OCI-LY7 (cell line): Measurements from ENCODE around the gene FOXP3. TPM values are rescaled to one million over a fixed set of nuclear protein-coding genes. Genes with fewer than 3 reads are reported as not detected.

Source experiments
- BruUV-seq: library from RNA; stranded (reverse); fragments of 400-500 nt; replicated peaks from 2 replicates; lab custom pipeline; 2021; lab: Mats Ljungman, UMichigan
- CTCF ChIA-PET: fragments of 300-600 bp; sonication (Branson Sonifier 250); formaldehyde crosslinking; loops from one replicate; lab custom pipeline; 2022; ENCODE audit warnings: antibody characterized with exemption; ENCODE audit not compliant: unreplicated experiment; lab: Charles Lee
- POLR2A ChIA-PET: fragments of 300-600 bp; sonication (Branson Sonifier 250); formaldehyde crosslinking; loops from one replicate; lab custom pipeline; 2022; ENCODE audit warnings: antibody characterized with exemption; lab: Charles Lee
- DNase-seq: peaks from one replicate; pipeline ENCODE4 v3.0.0-alpha.2; 2015; ENCODE audit warnings: low spot score
- H2AFZ ChIP-seq: fragments of 200-600 bp; sonication (generic), shearing (Covaris generic); 2 replicates; pipeline ENCODE4 v1.6.1; 2014; ENCODE audit warnings: mild to moderate bottlenecking, antibody characterized with exemption, low read length, moderate library complexity
- H3K27ac ChIP-seq: fragments of 200-600 bp; sonication (generic); 2 replicates; pipeline ENCODE4 v1.5.1; 2014; ENCODE audit warnings: mixed run types, low read depth, mild to moderate bottlenecking, moderate library complexity, low read length, inconsistent platforms; ENCODE audit not compliant: poor library complexity, severe bottlenecking
- H3K36me3 ChIP-seq: fragments of 200-600 bp; sonication (generic); 2 replicates; pipeline ENCODE4 v1.6.1; 2014; ENCODE audit warnings: mild to moderate bottlenecking, antibody characterized with exemption, low read length, moderate library complexity, mixed read lengths; ENCODE audit not compliant: insufficient read depth
- H3K4me1 ChIP-seq: fragments of 200-600 bp; sonication (generic); 2 replicates; pipeline ENCODE4 v1.5.1; 2014; ENCODE audit warnings: mild to moderate bottlenecking, low read length; ENCODE audit not compliant: insufficient read depth, poor library complexity, severe bottlenecking
- H3K4me2 ChIP-seq: fragments of 200-600 bp; sonication (generic); 2 replicates; pipeline ENCODE4 v1.6.1; 2014; ENCODE audit warnings: mild to moderate bottlenecking, low read length
- H3K4me3 ChIP-seq: fragments of 200-600 bp; sonication (generic); 2 replicates; pipeline ENCODE4 v1.5.1; 2014; ENCODE audit warnings: mild to moderate bottlenecking, low read depth, low read length; ENCODE audit not compliant: poor library complexity, severe bottlenecking
- H3K79me2 ChIP-seq: fragments of 200-600 bp; sonication (generic); 2 replicates; pipeline ENCODE4 v1.6.1; 2016; ENCODE audit warnings: low read depth, mild to moderate bottlenecking, low read length, moderate library complexity, mixed read lengths; ENCODE audit not compliant: insufficient read depth
- H3K9me2 ChIP-seq: fragments of 200-600 bp; sonication (generic); 2 replicates; pipeline ENCODE4 v1.6.1; 2016; ENCODE audit warnings: mild to moderate bottlenecking, low read length, mixed read lengths; ENCODE audit not compliant: insufficient read depth
- H3K9me3 ChIP-seq: fragments of 200-600 bp; sonication (generic); 2 replicates; pipeline ENCODE4 v1.6.1; 2014; ENCODE audit warnings: mild to moderate bottlenecking, mixed run types, low read length, mixed read lengths
- H4K20me1 ChIP-seq: fragments of 200-600 bp; sonication (generic); 2 replicates; pipeline ENCODE4 v1.6.1; 2014; ENCODE audit warnings: mild to moderate bottlenecking, antibody characterized with exemption, low read length, moderate library complexity, mixed read lengths; ENCODE audit not compliant: insufficient read depth
- CTCF ChIP-seq: fragments of 200-600 bp; sonication (generic); conservative IDR thresholded peaks from 2 replicates; pipeline ENCODE4 v1.5.1; 2014; ENCODE audit warnings: mild to moderate bottlenecking, antibody characterized with exemption, low read length, moderate library complexity, mixed read lengths
- EZH2phosphoT487 ChIP-seq: fragments of 200-600 bp; sonication (generic); IDR thresholded peaks from 2 replicates; pipeline ENCODE4 v1.6.1; 2018; ENCODE audit warnings: low read depth, borderline replicate concordance, mild to moderate bottlenecking, mixed run types, antibody characterized with exemption, low read length, moderate library complexity, mixed read lengths
- intact Hi-C: fragments of 100-400 bp; cut with micrococcal nuclease; formaldehyde crosslinking; loops from one replicate; pipeline ENCODE4 v1.10.0; 2022; ENCODE audit not compliant: unreplicated experiment
- total RNA-seq, 2 experiments: library from RNA; depleted of rRNA in 1 of 2; stranded (reverse); fragments of >200 nt in 1 of 2; shearing (Covaris generic) in 1 of 2; gene quantifications; 2 replicates each; pipeline ENCODE4 v1.2.3, GENCODE V29; 2014 to 2022

FOXP3 gene
- total RNA-seq, 2 experiments from 2014 or later = 0.06 to 0.57 TPM

- peaks cover 27% of the 10 kb centered on the region for H3K79me2 ChIP-seq
- BruUV-seq = TSS peak; percentile 96
- TF ChIP-seq EZH2phosphoT487 (no peak), CTCF (no peak)
- peaks cover 32% of the 10 kb centered on the region for H3K4me1 ChIP-seq
- H3K4me3 ChIP-seq = peak overlapping the region; percentile 91
- no peaks in the 10 kb centered on the region for H4K20me1 ChIP-seq
- H3K36me3 ChIP-seq = peaks cover 7% of the 10 kb centered on the region; the same call in 1 of the 2 replicates
- peak overlapping the region; percentile 50 for H3K27ac ChIP-seq
- peak overlapping the region; percentile 77; the same call in 1 of the 2 replicates for H2AFZ ChIP-seq
- no peak for DNase-seq
- no peaks in the 10 kb centered on the region for H3K9me3 ChIP-seq
- CTCF ChIA-PET = interaction anchor here (0.7 kb wide), 1 partner anchor 654 kb away, joined by 3 read pairs; the partner anchor contains the start of gene CLCN5
- POLR2A ChIA-PET = interaction anchor here (0.5 to 1.4 kb wide), 10 partner anchors 12 to 727 kb away, joined by 3 to 11 read pairs (median 4); partner anchors contain the start of gene CCDC22
- H3K9me2 ChIP-seq = no peaks in the 10 kb centered on the region
- intact Hi-C loops = loop anchor here (5.0 to 10.0 kb wide), 2 partner anchors 76 to 144 kb away; partner anchors contain the start of gene GPKOW
- H3K4me2 ChIP-seq = peak overlapping the region; percentile 73
Observed at GRCh38 chrX:49268702-49269009, 4.1 kb upstream of the FOXP3 start.

GRCh38 chrX:49266523-49267445 is 2.3 kb upstream of the FOXP3 start:
- intact Hi-C loops = loop anchor here (5.0 to 10.0 kb wide), 2 partner anchors 74 to 142 kb away; partner anchors contain the start of gene GPKOW
- BruUV-seq = no TSS peak
- no peak overlapping the region for H3K4me2 ChIP-seq
- POLR2A ChIA-PET = interaction anchor here (1.3 kb wide), 1 partner anchor 10 kb away, joined by 4 read pairs; no protein-coding TSS in a partner anchor
- no peaks in the 10 kb centered on the region for H4K20me1 ChIP-seq
- no peaks in the 10 kb centered on the region for H3K9me3 ChIP-seq
- CTCF ChIA-PET = no interaction called here
- H3K9me2 ChIP-seq = no peaks in the 10 kb centered on the region
- peaks cover 22% of the 10 kb centered on the region for H3K4me1 ChIP-seq
- DNase-seq = no peak
- peaks cover 18% of the 10 kb centered on the region for H3K79me2 ChIP-seq
- no peak overlapping the region for H3K4me3 ChIP-seq
- TF ChIP-seq EZH2phosphoT487 (no peak), CTCF (no peak)
- H3K27ac ChIP-seq = no peak overlapping the region
- no peaks in the 10 kb centered on the region for H3K36me3 ChIP-seq
- no peak overlapping the region for H2AFZ ChIP-seq
